ENCODE results near the gene POLR1C.

The POLR1C gene

GRCh38 chr6:43509142-43509983 is 7.5 kb upstream of the POLR1C start:
- no peak for DNase-seq (ENCODE audit: low read depth)
- no peak for TF ChIP-seq CTCF (IDR thresholded peaks at IDR 0.05; ENCODE audit: low read depth, low read length, missing control alignments)
- in situ Hi-C loops (cut with HindIII; ENCODE audit: low sequenced_read_pairs) = loop anchor here (10.0 kb wide), 1 partner anchor 185 kb away; no protein-coding TSS in a partner anchor
- H3K4me3 ChIP-seq (ENCODE audit: low read depth, low read length) = peak overlapping the region; percentile 50

DNA sequence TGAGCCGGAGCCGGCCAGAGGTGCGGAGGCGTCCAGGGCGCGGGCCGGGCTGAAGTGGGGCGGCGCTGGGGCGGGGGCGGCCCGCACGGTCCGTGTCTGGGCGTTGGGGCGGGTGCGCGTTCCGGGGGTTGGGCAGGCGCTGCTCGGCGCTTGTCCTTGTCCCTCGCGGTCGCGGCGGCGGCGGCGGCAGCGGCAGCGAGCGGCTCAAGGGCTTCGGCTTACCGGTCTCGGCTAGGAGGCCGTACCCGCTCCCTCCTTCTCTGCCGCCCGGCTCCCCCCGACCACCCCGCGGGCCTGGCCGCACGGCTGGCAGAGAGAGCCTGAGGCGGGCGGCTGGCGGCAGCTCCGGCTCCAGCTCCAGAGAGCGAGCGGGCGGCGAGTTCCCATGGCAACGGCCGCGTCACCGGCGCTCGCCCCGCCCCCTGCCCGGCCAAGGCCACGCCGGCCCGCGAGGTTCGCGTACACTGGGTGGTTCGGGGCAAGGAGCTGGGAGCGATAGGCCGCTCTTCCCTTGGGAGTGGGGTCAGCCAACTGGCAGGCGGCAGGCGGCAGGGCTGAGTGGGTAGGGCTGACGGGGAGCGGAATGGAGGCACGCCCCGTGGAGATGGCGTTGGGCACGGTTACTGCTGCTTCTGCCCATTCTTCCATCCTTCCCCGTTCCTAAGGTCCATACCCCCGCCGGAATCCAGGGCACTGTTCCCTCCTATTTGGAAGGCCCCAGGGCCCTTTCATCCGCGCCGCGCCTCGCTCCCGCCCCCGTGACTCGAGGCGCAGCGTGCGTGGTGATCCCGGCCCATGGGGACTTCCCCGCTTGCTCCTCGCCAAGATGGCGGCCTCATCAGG is 6.7 kb upstream of the POLR1C start, which contains the start of gene LRRC73:
TSS of gene LRRC73 (minus strand) at position 363 of the 843 bp plus-strand sequence. CDS start 561 bp downstream, outside the sequence.
- H3K4me3 ChIP-seq (ENCODE audit: low read depth, low read length) = peak within 1 kb of the TSS; percentile 50
- in situ Hi-C loops (cut with HindIII; ENCODE audit: low sequenced_read_pairs) = loop anchor here (10.0 kb wide), 1 partner anchor 185 kb away; no protein-coding TSS in a partner anchor
- no peak for DNase-seq (ENCODE audit: low read depth)
- TF ChIP-seq CTCF (IDR thresholded peaks at IDR 0.05; ENCODE audit: low read depth, low read length, missing control alignments) = no peak

- peak overlapping the region; percentile 50 for H3K4me3 ChIP-seq (ENCODE audit: low read depth, low read length)
- no peak for DNase-seq (ENCODE audit: low read depth)
- in situ Hi-C loops (cut with HindIII; ENCODE audit: low sequenced_read_pairs) = no loop called here
- TF ChIP-seq CTCF (IDR thresholded peaks at IDR 0.05; ENCODE audit: low read depth, low read length, missing control alignments) = no peak
These were observed 6.1 kb upstream of the POLR1C start for GRCh38 chr6:43510827-43511163.

- no peak for TF ChIP-seq CTCF (IDR thresholded peaks at IDR 0.05; ENCODE audit: low read depth, low read length, missing control alignments)
- no peak for DNase-seq (ENCODE audit: low read depth)
- H3K4me3 ChIP-seq (ENCODE audit: low read depth, low read length) = no peak overlapping the region
- in situ Hi-C loops (cut with HindIII; ENCODE audit: low sequenced_read_pairs) = no loop called here
These were observed 5.0 kb upstream of the POLR1C start for GRCh38 chr6:43511824-43512415.

DNA sequence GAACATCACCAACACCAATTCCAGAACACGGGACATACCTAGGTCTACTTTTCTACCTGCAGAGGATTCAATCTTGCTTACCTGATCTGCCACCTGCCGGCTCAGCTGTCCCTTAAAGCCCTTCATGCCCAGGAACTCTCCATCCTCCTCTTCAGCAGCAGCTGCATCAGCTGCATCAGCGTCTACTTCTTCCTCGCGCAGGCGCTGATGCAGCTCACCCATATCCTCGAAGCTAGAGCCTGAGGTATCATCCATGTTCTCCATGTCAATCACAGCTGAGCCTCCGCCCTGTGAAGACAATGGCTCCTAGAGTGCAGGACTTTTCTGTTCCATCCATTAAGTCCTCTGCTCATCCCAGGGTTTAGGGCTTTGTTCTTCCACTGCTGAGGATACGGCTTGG is 1.1 kb upstream of the POLR1C start:
- TF ChIP-seq CTCF (IDR thresholded peaks at IDR 0.05; ENCODE audit: low read depth, low read length, missing control alignments) = no peak
- peak overlapping the region; percentile 100 for H3K4me3 ChIP-seq (ENCODE audit: low read depth, low read length)
- no peak for DNase-seq (ENCODE audit: low read depth)
- in situ Hi-C loops (cut with HindIII; ENCODE audit: low sequenced_read_pairs) = no loop called here

DNA sequence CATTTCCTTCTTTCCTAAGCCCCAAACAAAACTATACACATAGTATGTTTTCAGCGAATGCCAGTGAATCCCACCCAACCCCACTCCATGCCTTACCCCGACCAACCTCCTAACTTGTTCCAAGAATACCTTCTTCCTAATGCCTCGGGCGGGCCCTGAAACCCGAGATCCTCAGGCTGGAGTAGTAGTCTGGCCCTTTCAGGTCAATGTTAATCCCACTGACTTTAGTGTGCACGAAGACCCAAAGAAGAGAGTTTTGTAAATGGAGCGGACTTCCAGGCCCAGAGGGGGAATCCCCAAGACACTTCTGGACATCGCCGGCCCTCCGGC is 557 bp upstream of the POLR1C start:
- H3K4me3 ChIP-seq (ENCODE audit: low read depth, low read length) = peak overlapping the region; percentile 100
- TF ChIP-seq CTCF (IDR thresholded peaks at IDR 0.05; ENCODE audit: low read depth, low read length, missing control alignments) = no peak
- in situ Hi-C loops (cut with HindIII; ENCODE audit: low sequenced_read_pairs) = no loop called here
- no peak for DNase-seq (ENCODE audit: low read depth)
